ENCODE results near the gene LARP4. TPM values are rescaled to one million over a fixed set of nuclear protein-coding genes. Genes with fewer than 3 reads are reported as not detected.

Gene LARP4
- total and polyA plus RNA-seq, 7 donors = 21.2 to 89.5 (median 73.5) TPM

DNA sequence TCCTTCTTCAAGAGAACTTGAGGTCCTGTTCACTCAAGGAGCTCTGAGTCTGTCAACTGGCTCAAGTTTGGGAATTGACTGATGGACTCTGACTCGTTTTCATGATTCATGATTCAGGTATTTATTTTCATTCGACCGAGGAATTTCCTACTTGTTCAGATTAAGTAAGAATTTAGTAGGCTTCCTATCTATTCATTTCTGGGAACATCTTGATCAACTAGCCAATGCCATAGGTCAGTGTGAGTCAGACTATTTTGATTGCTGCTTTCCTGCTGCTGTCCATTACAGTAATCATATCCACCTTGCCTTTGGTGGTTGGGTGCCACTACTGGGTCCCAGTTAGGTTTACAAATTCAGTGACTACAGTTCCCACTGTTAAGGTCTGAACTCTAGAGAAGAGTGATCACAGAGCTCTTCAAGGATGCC lies 10.4 kb upstream of the LARP4 start:
- Histone ChIP-seq H3K27ac (no peak overlapping the region), H3K4me1 (no peaks in the 10 kb centered on the region), H3K27me3 (ENCODE audit: insufficient read depth in 3 of 3, low read length in 2 of 3) (no peaks in the 10 kb centered on the region), H3K4me3 (no peak overlapping the region), H3K36me3 (ENCODE audit: insufficient read depth in 1 of 2, low read depth in 1 of 2) (no peaks in the 10 kb centered on the region), H3K9me3 (no peaks in the 10 kb centered on the region)
- 57 to 71% (median 62%) methylated on average over 3 of the region's 3 CpGs for WGBS, 3 donors
- TF ChIP-seq, protein P1, sequence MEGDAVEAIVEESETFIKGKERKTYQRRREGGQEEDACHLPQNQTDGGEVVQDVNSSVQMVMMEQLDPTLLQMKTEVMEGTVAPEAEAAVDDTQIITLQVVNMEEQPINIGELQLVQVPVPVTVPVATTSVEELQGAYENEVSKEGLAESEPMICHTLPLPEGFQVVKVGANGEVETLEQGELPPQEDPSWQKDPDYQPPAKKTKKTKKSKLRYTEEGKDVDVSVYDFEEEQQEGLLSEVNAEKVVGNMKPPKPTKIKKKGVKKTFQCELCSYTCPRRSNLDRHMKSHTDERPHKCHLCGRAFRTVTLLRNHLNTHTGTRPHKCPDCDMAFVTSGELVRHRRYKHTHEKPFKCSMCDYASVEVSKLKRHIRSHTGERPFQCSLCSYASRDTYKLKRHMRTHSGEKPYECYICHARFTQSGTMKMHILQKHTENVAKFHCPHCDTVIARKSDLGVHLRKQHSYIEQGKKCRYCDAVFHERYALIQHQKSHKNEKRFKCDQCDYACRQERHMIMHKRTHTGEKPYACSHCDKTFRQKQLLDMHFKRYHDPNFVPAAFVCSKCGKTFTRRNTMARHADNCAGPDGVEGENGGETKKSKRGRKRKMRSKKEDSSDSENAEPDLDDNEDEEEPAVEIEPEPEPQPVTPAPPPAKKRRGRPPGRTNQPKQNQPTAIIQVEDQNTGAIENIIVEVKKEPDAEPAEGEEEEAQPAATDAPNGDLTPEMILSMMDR (IDR thresholded peaks at IDR 0.05) = no peak
- ATAC-seq = no peak
- no peak for DNase-seq
- intact Hi-C loops (cut with DNase I) = no loop called here

DNA sequence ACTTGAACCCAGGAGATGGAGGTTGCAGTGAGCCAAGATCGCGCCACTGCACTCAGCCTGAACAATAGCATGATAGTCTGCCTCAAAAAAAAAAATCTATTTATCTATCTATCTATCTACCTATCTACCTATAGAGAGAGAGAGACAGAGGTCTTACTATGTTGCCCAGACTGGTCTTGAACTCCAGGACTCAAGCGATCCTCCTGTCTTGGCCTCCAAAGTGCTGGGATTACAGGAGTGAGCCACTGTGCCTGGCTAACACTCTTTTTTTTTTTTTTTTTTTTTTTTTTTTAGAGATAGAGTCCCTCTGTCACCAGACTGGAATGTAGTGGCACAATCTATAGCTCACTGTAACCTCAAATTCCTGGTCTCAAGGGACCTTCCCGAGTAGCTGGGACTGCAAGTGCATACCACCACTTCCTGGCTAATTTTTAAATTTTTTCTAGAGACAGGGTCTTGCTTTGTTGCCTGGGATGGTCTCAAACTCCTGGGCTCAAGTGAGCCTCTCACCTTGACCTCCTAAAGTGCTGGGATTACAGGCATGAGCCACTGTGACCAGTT lies 6.1 kb upstream of the LARP4 start:
- DNase-seq (no peak), ATAC-seq (no peak)
- H3K4me1 ChIP-seq = no peaks in the 10 kb centered on the region
- WGBS, 3 donors = 74 to 79% (median 78%) methylated on average over 4 of the region's 4 CpGs
- TF ChIP-seq, protein P1 (IDR thresholded peaks at IDR 0.05) = no peak
- intact Hi-C loops (cut with DNase I) = no loop called here
- H3K27me3 ChIP-seq (ENCODE audit: insufficient read depth in 3 of 3, low read length in 2 of 3) = no peaks in the 10 kb centered on the region
- H3K9me3 ChIP-seq = no peaks in the 10 kb centered on the region
- H3K36me3 ChIP-seq (ENCODE audit: insufficient read depth in 1 of 2, low read depth in 1 of 2) = no peaks in the 10 kb centered on the region
- no peak overlapping the region for H3K27ac ChIP-seq
- H3K4me3 ChIP-seq = no peak overlapping the region

DNA sequence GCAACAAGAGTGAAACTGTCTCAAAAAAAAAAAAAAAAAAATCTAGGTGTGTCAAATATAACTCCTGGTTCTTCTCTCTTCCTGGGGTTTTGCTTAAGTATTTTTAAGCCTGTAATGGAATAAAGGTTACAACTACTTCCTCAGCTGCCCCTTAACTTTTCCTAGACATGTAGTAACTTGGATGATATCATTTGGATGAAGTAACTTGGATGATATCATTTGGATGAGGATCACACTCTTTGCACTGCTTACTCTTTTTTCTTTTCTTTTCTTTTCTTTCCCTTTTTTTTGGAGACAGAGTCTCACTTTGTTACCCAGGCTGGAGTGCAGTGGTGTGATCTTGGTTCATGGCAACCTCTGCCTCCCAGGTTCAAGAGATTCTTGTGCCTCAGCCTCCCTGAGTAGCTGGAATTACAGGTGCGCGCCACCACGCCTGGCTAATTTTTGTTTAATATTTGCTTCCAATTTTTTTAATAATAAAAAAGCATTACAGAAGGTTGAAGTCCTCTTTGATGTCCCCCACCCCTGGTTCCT lies 3.5 kb upstream of the LARP4 start:
- no peak overlapping the region for H3K4me3 ChIP-seq
- TF ChIP-seq, protein P1 (IDR thresholded peaks at IDR 0.05) = no peak
- no peaks in the 10 kb centered on the region for H3K27me3 ChIP-seq (ENCODE audit: insufficient read depth in 3 of 3, low read length in 2 of 3)
- ATAC-seq (no peak), DNase-seq (no peak)
- intact Hi-C loops (cut with DNase I) = no loop called here
- H3K9me3 ChIP-seq = no peaks in the 10 kb centered on the region
- H3K27ac ChIP-seq = no peak overlapping the region
- peaks cover 5% of the 10 kb centered on the region for H3K4me1 ChIP-seq
- WGBS, 3 donors = 95 to 98% (median 97%) methylated on average over 3 of the region's 3 CpGs
- no peaks in the 10 kb centered on the region for H3K36me3 ChIP-seq (ENCODE audit: insufficient read depth in 1 of 2, low read depth in 1 of 2)

DNA sequence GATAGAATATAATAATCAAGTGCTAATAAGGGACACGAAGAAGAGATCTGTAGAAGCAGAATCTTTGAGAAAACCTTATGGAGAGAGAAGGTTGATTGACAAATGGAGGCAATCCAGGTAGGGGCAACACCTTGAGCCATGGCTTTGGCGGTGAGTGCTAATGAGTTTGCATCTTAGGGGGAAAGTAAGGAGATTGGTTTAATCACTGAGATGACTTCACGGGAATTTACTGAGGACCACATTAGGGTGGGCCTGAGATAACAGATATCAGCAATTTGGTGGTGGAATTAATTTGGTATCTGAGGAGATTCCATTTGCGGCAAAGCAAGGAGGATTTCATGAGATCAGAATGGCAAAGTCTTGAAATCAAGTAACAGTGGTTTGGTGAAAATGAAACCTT lies 1.8 kb upstream of the LARP4 start:
- no peak for ATAC-seq
- WGBS, 3 donors = 95 to 97% (median 97%) methylated on average over 4 of the region's 4 CpGs

More for the DNA sequence above, 1.8 kb upstream of the LARP4 start:
- H3K4me3 ChIP-seq = no peak overlapping the region
- H3K27ac ChIP-seq = no peak overlapping the region
- no peaks in the 10 kb centered on the region for H3K36me3 ChIP-seq (ENCODE audit: insufficient read depth in 1 of 2, low read depth in 1 of 2)
- intact Hi-C loops (cut with DNase I) = no loop called here
- TF ChIP-seq, protein P1 (IDR thresholded peaks at IDR 0.05) = no peak
- H3K4me1 ChIP-seq = peaks cover 21% of the 10 kb centered on the region
- no peaks in the 10 kb centered on the region for H3K27me3 ChIP-seq (ENCODE audit: insufficient read depth in 3 of 3, low read length in 2 of 3)
- no peaks in the 10 kb centered on the region for H3K9me3 ChIP-seq
- DNase-seq = no peak

Data from psoas muscle (tissue), 8 donors.